Ishikawa (cell line): ENCODE measurements around the gene SIT1.

ENCODE experiments used
- CEBPB ChIP-seq: IDR thresholded peaks from 2 replicates; pipeline ENCODE4 v1.6.1; 2012
- CREB1 ChIP-seq: IDR thresholded peaks from 2 replicates; pipeline ENCODE4 v1.6.1; 2012; ENCODE audit warnings: low read depth
- EGR1 ChIP-seq: IDR thresholded peaks from 2 replicates; pipeline ENCODE4 v1.6.1; 2012
- EP300 ChIP-seq: IDR thresholded peaks from 2 replicates; pipeline ENCODE4 v1.6.1; 2012; ENCODE audit warnings: borderline replicate concordance
- FOXM1 ChIP-seq: IDR thresholded peaks from 2 replicates; pipeline ENCODE4 v1.6.1; 2012; ENCODE audit warnings: low read depth, borderline replicate concordance
- MAX ChIP-seq: IDR thresholded peaks from 2 replicates; pipeline ENCODE4 v1.6.1; 2012
- NFIC ChIP-seq: IDR thresholded peaks from 2 replicates; pipeline ENCODE4 v1.6.1; 2012
- RAD21 ChIP-seq: IDR thresholded peaks from 2 replicates; pipeline ENCODE4 v1.6.1; 2012; ENCODE audit warnings: low read depth
- TAF1 ChIP-seq: IDR thresholded peaks from 2 replicates; pipeline ENCODE4 v1.6.1; 2012; ENCODE audit warnings: low read depth, mild to moderate bottlenecking
- TEAD4 ChIP-seq: IDR thresholded peaks from 2 replicates; pipeline ENCODE4 v1.6.1; 2012
- USF1 ChIP-seq: IDR thresholded peaks from 2 replicates; pipeline ENCODE4 v1.6.1; 2012
- YY1 ChIP-seq: IDR thresholded peaks from 2 replicates; pipeline ENCODE4 v1.6.1; 2012; ENCODE audit warnings: low read depth
- ZBTB7A ChIP-seq: IDR thresholded peaks from 2 replicates; pipeline ENCODE4 v1.6.1; 2012; ENCODE audit warnings: low read depth
- TF ChIP-seq, protein P1 (sequence below): IDR thresholded peaks from 2 replicates; pipeline ENCODE4 v1.6.1; 2012; ENCODE audit warnings: low read depth, mild to moderate bottlenecking

DNA sequence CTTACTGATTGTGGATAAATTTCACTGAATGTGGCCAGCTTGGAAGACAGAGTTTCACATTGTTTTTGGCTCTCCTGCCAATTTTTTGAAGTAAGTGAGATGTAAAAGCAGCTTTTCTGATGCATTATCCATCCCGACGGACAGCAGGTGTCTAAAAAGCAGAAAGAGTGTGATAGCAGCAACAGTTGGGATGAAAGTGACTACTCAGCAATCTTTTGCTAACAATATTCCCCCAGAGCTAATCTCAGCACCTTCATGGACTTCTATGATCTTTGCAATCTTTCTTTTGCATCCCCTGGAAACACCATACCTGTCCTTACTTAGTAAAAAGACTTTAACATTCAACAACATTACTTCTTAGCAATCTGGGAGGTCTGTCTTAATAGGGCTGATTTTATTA is 37.9 kb downstream of the SIT1 start:
- TF ChIP-seq, protein P1, sequence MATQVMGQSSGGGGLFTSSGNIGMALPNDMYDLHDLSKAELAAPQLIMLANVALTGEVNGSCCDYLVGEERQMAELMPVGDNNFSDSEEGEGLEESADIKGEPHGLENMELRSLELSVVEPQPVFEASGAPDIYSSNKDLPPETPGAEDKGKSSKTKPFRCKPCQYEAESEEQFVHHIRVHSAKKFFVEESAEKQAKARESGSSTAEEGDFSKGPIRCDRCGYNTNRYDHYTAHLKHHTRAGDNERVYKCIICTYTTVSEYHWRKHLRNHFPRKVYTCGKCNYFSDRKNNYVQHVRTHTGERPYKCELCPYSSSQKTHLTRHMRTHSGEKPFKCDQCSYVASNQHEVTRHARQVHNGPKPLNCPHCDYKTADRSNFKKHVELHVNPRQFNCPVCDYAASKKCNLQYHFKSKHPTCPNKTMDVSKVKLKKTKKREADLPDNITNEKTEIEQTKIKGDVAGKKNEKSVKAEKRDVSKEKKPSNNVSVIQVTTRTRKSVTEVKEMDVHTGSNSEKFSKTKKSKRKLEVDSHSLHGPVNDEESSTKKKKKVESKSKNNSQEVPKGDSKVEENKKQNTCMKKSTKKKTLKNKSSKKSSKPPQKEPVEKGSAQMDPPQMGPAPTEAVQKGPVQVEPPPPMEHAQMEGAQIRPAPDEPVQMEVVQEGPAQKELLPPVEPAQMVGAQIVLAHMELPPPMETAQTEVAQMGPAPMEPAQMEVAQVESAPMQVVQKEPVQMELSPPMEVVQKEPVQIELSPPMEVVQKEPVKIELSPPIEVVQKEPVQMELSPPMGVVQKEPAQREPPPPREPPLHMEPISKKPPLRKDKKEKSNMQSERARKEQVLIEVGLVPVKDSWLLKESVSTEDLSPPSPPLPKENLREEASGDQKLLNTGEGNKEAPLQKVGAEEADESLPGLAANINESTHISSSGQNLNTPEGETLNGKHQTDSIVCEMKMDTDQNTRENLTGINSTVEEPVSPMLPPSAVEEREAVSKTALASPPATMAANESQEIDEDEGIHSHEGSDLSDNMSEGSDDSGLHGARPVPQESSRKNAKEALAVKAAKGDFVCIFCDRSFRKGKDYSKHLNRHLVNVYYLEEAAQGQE, result no peak
- TF ChIP-seq CEBPB (no peak), EP300 (no peak), FOXM1 (no peak), EGR1 (no peak), MAX (no peak), TEAD4 (no peak), RAD21 (no peak), TAF1 (no peak), USF1 (no peak), NFIC (no peak), YY1 (no peak), CREB1 (no peak), ZBTB7A (no peak)
